ENCODE measurements around the gene GPR84.
A peak's percentile ranks its signal among the peaks of the same experiment; 100 is the strongest.
"Not testable (repeated sequence)": the region's sequence is repeated elsewhere in the genome, so short reads cannot be mapped to it uniquely, and the experiment has no call there.

The GPR84 gene

DNA sequence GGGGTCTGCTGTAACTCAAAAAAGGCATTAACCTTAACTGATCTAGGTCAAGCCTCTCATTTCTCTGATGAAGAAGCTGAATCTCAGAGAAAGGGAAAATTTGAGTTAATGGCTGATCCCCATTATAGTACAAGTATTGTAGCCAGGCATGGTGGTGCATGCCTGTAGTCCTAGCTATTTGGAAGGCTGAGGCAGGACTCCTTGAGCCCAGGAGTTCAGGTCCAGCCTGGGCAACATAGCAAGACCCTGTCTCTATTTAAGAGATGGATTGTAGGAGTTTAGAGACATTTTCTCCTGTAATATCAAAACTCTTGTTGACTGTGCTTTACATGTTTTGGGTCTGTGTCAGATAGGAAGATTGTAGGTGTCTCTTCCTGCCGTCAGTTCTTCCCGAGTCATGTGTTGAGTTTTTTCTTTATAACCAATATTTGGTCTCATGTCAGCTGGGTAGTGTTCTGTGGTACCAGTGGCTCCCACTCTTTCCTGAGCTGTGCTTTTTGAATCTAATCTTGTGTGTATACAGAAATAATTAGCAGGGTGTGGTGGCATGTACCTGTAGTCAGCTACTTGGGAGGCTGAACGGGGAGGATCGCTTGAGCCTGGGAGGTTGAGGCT is 30.8 kb downstream of the GPR84 start:
- ChIA-PET CTCF (interaction anchor here (0.7 to 7.9 kb wide), 17 partner anchors 7 to 328 kb away, joined by 3 to 91 read pairs (median 5); partner anchors contain the start of genes COPZ1 and NFE2), POLR2A (interaction anchor here (1.1 kb wide), 1 partner anchor 54 kb away, joined by 5 read pairs; the partner anchor contains the start of genes CBX5 and HNRNPA1)
- DNase-seq (ENCODE audit: low read depth, low spot score), result no peak
- TF ChIP-seq, protein P1, sequence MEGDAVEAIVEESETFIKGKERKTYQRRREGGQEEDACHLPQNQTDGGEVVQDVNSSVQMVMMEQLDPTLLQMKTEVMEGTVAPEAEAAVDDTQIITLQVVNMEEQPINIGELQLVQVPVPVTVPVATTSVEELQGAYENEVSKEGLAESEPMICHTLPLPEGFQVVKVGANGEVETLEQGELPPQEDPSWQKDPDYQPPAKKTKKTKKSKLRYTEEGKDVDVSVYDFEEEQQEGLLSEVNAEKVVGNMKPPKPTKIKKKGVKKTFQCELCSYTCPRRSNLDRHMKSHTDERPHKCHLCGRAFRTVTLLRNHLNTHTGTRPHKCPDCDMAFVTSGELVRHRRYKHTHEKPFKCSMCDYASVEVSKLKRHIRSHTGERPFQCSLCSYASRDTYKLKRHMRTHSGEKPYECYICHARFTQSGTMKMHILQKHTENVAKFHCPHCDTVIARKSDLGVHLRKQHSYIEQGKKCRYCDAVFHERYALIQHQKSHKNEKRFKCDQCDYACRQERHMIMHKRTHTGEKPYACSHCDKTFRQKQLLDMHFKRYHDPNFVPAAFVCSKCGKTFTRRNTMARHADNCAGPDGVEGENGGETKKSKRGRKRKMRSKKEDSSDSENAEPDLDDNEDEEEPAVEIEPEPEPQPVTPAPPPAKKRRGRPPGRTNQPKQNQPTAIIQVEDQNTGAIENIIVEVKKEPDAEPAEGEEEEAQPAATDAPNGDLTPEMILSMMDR (IDR thresholded peaks at IDR 0.05; ENCODE audit: insufficient read depth, low read length, missing control alignments), result no peak
- no peak overlapping the region for H3K4me3 ChIP-seq (ENCODE audit: low read depth, low read length)

DNA sequence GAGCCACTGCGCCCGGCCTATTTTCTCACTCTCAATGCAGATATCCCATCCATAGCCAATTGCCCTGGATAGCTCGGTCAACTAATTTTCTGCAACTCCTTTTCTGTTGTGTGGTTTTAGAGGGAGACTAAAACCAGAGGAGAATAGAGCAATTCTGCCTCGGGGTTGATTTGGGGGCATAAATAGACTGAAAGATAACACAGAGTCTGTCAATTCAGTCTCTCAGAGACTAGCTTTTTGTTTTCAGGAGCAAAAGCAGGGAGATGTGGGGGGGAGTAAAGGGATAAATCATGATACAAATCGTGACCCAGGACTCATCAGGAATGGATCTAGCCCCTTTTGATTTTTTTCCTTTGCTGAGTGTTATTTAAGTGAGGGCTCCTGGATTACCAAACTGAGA is 32.8 kb downstream of the GPR84 start:
- ChIA-PET POLR2A (no interaction called here), CTCF (interaction anchor here (0.8 to 3.1 kb wide), 2 partner anchors 37 to 48 kb away, joined by 3 to 9 read pairs; no protein-coding TSS in a partner anchor)
- H3K4me3 ChIP-seq (ENCODE audit: low read depth, low read length), result no peak overlapping the region
- DNase-seq (ENCODE audit: low read depth, low spot score), result no peak
- TF ChIP-seq, protein P1 (IDR thresholded peaks at IDR 0.05; ENCODE audit: insufficient read depth, low read length, missing control alignments), result no peak

DNA sequence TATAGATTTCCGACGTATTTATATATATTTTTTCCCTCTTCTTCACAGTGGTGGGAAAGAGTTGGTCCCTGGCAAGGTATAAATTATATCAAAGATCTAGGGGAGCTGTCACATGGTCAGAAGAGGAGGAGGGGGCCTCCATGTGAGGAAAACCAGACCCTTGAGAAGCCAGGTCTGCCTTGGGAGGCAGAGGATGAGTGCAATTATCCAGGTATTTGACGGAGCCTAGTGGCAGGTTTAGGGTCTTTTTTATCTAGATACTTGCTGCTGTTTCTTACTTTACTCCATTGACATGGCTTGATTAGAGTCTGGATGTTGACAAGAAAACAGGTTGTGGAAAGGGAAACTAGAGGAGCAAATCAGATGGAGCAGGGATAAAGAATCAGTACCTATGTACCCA is 33.8 kb downstream of the GPR84 start:
- ChIA-PET CTCF (interaction anchor here (0.7 to 4.7 kb wide), 4 partner anchors 13 to 116 kb away, joined by 3 to 26 read pairs (median 6); no protein-coding TSS in a partner anchor), POLR2A (no interaction called here)
- DNase-seq (ENCODE audit: low read depth, low spot score), result no peak
- no peak overlapping the region for H3K4me3 ChIP-seq (ENCODE audit: low read depth, low read length)
- TF ChIP-seq, protein P1 (IDR thresholded peaks at IDR 0.05; ENCODE audit: insufficient read depth, low read length, missing control alignments), result no peak

DNA sequence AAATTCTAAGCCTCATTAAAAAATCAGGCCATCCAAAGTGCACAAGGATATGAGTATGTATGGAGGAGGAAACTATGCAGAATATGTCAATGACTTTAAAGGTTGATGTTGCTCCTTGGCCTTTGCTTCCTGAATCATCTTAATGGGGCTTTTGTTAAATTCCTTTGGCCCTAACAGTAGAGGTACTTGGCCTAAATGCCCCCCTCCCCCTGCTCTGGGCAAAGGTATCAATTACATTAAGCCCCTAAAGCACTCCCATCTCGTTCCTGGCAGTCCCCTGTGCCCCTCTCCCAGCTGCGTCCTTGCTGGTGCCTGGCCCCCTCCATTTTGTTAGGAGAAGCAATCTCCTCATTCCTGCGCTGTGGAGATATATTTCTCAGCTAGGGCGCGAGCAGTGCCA is 34.5 kb downstream of the GPR84 start:
- POLR2A ChIA-PET, result no interaction called here
- H3K4me3 ChIP-seq (ENCODE audit: low read depth, low read length), result no peak overlapping the region
- CTCF ChIA-PET, result interaction anchor here (0.7 to 6.9 kb wide), 4 partner anchors 6 to 115 kb away, joined by 3 to 91 read pairs (median 14); no protein-coding TSS in a partner anchor
- TF ChIP-seq, protein P1 (IDR thresholded peaks at IDR 0.05; ENCODE audit: insufficient read depth, low read length, missing control alignments), result no peak
- DNase-seq (ENCODE audit: low read depth, low spot score), result no peak

DNA sequence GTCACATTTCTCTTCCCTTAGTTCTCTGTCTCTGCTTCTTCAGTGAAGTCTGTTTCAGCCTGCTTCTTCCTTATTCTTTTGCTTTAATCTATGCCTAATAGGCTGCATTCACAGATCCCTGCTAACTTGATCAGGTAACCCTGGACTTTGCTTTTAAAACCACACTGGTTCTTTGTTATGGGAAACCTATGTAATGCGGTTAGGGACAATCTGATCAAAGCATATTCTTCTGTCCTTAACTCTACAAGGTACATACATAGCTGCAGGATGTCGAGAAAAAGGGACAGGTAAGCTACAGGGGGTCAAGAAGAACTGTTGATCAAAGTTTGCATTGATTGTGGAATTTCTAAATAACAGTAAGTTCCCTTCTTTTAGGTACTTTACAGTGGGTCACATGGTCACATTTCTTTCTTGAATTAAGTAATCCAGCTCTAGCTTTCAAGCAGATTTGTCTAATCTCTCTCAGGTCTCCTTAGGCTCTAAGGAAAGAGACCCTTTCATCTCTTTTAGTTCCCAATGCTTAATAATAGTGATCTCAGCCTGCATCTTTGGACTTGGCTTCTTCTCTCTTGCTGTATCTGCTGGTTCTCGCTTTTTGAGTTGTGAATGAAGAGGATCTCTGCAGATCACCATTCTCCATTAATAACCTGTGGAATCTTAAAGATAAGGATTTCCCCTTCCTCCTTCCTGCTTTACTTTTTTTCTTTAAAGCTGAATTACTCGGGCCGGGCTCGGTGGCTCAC is 35.5 kb downstream of the GPR84 start:
- DNase-seq (ENCODE audit: low read depth, low spot score), result no peak
- POLR2A ChIA-PET, result interaction anchor here (0.9 kb wide), 1 partner anchor 49 kb away, joined by 4 read pairs; the partner anchor contains the start of genes CBX5 and HNRNPA1
- TF ChIP-seq, protein P1 (IDR thresholded peaks at IDR 0.05; ENCODE audit: insufficient read depth, low read length, missing control alignments), result no peak
- CTCF ChIA-PET, result interaction anchor here (0.7 to 6.9 kb wide), 5 partner anchors 7 to 114 kb away, joined by 3 to 91 read pairs (median 3); no protein-coding TSS in a partner anchor
- no peak overlapping the region for H3K4me3 ChIP-seq (ENCODE audit: low read depth, low read length)

DNA sequence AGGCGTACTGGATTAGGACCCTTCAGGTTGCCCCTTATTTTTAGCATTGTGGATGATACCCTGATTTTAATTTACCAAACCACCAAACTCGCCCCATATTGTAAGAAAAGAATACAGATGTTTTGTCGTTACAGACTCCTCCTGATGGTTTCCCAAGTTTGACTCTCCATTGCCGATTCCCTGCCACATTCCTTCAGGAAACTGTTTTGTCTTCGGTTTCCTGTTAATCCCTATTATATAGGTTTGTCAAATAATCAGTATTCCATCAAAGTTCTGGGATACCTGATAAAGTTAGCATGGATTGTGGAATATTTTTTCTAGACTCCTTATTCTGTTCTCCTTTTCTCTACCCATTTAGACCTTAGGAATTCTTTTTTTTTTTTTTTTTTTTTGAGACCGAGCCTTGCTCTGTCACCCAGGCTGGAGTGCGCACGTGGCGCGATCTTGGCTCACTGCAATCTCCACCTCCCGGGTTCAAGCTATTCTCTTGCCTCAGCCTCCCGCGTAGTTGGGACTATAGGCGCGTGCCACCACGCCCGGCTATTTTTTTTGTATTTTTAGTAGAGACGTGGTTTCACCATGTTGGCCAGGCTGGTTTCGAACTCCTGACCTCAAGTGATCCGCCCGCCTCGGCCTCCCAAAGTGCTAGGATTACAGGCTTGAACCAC is 38.7 kb downstream of the GPR84 start:
- ChIA-PET CTCF (interaction anchor here (0.5 to 6.9 kb wide), 43 partner anchors 11 to 117 kb away, joined by 3 to 91 read pairs (median 6); partner anchors contain the start of gene NFE2), POLR2A (interaction anchor here (0.8 to 1.4 kb wide), 7 partner anchors 10 to 53 kb away, joined by 3 to 10 read pairs (median 4); partner anchors contain the start of genes CBX5 and HNRNPA1)
- DNase-seq (ENCODE audit: low read depth, low spot score), result not testable (repeated sequence)
- H3K4me3 ChIP-seq (ENCODE audit: low read depth, low read length), result peak overlapping the region; percentile 96
